ENCODE data around the gene RPS6KA1. TPM values are rescaled to one million over a fixed set of nuclear protein-coding genes. Genes with fewer than 3 reads are reported as not detected.

RPS6KA1 gene
- total and polyA plus RNA-seq, 2 of the 8 experiments (the other 6 are each of a cell fraction or from before 2014, with no cell fraction given): 44.3 to 55.0 TPM

DNA sequence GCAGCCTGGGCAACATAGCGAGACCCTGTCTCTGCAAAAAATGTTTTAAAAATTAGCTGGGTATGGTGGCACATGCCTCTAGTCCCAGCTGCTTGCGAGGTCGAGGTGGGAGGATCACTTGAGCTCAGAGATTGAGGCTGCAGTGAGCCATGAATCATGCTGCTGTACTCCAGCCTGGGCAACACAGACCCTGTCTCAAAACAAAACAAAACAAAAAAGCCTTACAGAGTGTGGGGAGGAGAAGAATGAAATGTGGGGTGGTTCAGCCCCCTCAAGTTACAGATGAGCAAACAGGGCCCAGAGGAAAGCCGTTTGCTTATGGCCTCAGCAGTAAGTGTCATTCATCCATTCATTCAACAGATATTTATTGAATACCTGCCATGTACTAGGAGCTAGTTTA, 40.7 kb downstream of the RPS6KA1 start (continued):
- TF ChIP-seq POLR2AphosphoS5 (IDR thresholded peaks at IDR 0.05; ENCODE audit: low read depth, low read length) (no peak), HDAC2 (IDR thresholded peaks at IDR 0.05; ENCODE audit: borderline replicate concordance in 1 of 2, low read depth in 2 of 2, low read length in 2 of 2) (no peak), FOSL1 (IDR thresholded peaks at IDR 0.05; ENCODE audit: insufficient read depth, low read depth, low read length) (no peak), CHD7 (IDR thresholded peaks at IDR 0.05; ENCODE audit: insufficient replicate concordance, low read length) (no peak), BRCA1 (IDR thresholded peaks at IDR 0.05; ENCODE audit: low read depth, low read length) (no peak), TEAD4 (IDR thresholded peaks at IDR 0.05; ENCODE audit: low read depth, low read length) (no peak)

Data from H1 (cell line).